MV-4-11 (cell line): ENCODE measurements around the gene ATAD5.
"Not testable (repeated sequence)": the region's sequence is repeated elsewhere in the genome, so short reads cannot be mapped to it uniquely, and the experiment has no call there.

Source experiments
- DNase-seq: peaks from one replicate; lab custom pipeline; 2025; lab: John Stamatoyannopoulos, UW

The ATAD5 gene

DNA sequence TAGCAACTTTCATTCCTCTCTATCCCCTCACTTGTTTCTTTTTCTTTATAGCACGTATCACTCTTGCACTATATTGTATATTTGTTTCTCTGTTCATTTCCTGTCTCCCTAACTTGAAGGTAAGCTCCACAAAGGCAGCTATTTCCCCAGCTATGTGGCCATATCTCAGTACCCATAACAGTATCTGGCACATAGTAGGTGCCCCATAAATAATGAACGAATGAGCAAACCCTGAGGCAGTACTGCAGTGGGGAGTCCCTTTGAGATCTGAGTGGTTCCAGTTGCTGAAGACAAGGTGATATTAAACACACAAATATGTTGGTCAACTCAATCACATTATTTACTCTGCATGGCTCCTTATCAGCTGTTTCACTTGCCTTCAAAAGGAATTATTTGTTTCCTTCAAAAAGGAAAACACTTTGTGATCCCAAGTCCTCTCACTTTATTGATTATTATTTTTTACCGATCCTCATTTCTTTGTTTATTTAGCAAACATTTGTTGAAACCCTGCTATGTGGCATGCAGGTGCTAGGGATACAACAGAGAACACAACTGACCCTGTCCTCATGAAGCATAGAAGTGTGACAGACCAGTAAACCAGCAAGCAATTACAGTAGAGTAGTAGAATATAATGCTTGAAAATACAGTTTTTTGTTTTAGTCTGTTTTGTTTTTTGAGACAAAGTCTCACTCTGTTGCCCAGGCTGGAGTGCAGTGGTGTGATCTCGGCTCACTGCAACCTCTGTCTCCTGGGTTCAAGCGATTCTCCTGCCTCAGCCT lies 84.3 kb downstream of the ATAD5 start:
- no peak for DNase-seq

DNA sequence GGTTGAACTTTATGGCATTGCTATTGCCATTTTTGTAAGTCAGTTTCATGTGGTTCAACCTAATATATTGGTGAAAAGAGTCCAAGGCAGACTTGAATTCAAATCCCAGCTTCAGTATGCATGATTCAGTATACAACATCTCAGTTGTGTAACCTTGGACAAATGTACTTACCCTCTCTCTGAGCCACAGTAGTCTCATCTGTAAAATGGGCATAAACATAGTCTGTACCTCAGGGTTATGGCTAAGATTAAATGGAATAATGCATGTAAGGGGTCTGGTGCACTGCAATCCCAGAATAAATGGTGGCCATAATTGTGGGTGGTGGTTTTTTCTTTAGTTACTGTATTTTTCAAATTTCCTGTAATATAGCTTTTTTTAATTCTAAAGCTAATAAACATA lies 85.3 kb downstream of the ATAD5 start:
- DNase-seq: no peak

GRCh38 chr17:30920282-30920681 lies 88.5 kb downstream of the ATAD5 start:
- DNase-seq: no peak

- no peak for DNase-seq
These were observed 89.1 kb downstream of the ATAD5 start for GRCh38 chr17:30920683-30921543.

GRCh38 chr17:30921544-30922196 lies 89.9 kb downstream of the ATAD5 start, which contains the start of gene ADAP2:
ADAP2 (plus strand) TSS chr17:30921945; CDS start chr17:30922015, 70 bp downstream.
- peak; percentile 56 for DNase-seq

GRCh38 chr17:30922235-30923030 lies 90.7 kb downstream of the ATAD5 start:
- DNase-seq: no peak

DNA sequence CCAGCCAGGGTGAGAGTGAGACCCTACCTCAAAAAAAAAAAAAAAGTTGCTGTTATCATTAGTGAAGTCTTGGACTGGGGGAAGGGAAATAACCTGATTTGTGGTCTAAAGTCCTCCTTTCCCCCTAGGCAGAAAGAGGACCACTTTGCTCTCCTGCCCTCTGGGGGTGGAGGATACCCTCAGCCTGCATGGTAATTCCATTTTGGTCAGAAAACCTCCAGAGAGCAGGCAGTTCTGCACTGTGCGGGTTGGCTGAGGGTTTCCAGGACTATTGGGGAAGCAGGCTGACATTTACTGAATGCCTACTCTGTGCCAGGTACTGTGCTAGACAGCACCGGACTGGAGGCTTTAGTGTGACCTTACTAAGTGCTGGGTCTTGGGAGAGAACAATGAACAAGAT lies 92.6 kb downstream of the ATAD5 start:
- DNase-seq: no peak

DNA sequence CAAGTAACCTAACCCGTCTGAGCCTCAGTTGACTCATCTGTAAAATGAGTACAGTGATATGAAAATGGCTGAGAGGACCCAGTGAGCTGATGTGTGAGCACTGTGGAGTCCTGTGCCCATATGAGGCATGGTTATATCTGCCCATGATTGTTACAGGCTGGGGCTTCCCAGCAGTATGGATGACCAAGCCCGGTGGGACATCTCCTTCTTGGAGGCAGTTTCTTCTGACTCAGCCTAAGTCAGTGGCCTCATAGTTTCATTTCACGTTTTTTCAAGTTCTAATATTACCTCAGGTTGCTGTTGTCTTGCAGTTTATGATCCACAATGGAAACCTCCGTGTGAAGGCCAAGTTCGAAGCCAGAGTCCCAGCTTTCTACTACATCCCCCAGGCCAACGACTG lies 94.8 kb downstream of the ATAD5 start:
- peak; percentile 77 for DNase-seq

DNA sequence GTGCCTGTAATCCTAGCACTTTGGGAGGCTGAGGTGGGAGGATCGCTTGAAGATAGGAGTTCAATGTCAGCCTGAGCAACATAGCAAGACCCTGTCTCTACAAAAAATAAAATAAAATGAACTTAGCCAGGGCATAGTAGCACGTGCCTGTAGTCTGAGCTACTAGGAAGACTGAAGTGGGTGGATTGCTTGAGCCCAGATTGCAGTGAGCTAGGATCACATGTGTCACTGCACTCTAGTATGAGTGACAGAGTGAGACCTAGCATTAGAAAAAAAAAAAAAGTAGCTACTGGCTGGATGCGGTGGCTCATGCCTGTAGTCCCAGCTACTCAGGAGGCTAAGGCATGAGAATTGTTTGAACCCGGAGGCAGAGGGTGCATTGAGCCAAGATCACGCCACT lies 96.0 kb downstream of the ATAD5 start:
- no peak for DNase-seq

- DNase-seq: no peak
These were observed 96.8 kb downstream of the ATAD5 start for GRCh38 chr17:30928584-30928983.

GRCh38 chr17:30929081-30929633 lies 97.4 kb downstream of the ATAD5 start:
- DNase-seq: no peak

DNA sequence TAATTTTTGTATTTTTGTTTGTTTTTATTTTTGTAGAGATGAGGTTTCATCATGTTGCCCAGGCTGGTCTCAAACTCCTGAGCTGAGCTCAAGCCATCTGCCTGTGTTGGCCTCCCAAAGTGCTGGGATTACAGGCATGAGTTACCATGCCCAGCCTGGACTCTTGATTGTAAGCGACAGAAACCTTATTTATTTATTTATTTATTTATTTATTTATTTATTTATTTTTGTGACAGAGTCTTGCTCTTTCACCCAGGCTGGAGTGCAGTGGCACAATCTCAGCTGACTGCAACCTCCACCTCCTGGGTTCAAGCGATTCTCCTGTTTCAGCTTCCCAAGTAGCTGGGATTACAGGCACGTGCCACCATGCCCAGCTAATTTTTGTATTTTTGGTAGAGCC lies 98.1 kb downstream of the ATAD5 start:
- not testable (repeated sequence) for DNase-seq

DNA sequence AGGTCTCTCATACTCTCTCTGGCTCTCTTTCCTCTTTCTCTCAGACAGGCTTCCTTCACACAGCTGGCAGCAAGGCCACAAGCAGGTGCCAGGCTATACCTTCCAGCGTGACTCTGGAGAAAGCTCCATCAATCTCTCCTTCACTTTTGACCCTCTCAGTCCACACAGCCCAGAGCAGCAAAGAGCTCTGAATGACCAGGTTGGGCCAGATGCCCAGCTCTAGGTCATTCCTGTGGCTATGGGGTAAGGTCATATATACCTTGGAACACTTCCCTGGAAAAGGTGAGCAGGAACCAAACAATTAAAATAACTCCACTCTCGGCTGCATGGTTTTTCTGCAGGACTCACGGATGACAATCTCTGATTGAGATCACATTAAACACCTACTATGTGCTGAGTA lies 98.7 kb downstream of the ATAD5 start:
- no peak for DNase-seq

DNA sequence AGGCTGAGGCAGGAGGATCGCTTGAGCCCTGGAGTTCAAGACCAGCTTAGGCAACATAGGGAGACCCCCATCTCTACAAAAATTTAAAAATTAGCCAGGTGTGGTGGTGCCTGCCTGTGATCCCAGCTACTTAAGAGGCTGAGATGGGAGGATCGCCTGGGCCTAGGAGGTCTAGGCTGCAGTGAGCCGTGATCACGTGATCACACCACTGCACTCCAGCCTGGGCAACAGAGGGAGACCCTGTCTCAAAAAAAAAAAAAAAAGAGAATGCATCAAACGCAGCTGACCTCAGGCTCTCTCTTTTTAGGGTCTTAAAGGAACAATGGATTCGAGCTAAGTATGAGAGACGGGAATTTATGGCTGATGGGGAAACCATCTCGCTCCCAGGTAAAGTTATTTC lies 99.8 kb downstream of the ATAD5 start:
- DNase-seq: not testable (repeated sequence)

DNA sequence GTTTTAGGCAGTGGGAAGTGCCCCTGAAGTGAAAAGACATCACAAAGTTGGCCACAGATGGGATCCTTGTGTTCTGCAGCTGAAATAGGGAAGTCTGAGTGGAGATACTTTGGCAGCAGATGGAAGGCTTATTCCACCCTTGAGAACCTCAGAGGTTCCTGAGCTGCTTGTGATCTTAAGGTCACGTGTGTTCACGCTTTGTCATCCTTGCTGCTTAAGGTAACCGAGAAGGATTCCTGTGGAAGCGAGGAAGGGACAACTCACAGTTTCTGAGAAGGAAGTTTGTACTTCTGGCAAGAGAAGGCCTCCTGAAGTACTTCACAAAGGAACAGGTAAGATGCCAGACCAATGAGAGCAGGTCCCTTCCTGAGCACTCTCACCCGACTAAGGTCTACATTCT lies 102.2 kb downstream of the ATAD5 start:
- DNase-seq: peak; percentile 48

- DNase-seq: peak; percentile 47
These were observed 107.4 kb downstream of the ATAD5 start for GRCh38 chr17:30939051-30939689.

DNA sequence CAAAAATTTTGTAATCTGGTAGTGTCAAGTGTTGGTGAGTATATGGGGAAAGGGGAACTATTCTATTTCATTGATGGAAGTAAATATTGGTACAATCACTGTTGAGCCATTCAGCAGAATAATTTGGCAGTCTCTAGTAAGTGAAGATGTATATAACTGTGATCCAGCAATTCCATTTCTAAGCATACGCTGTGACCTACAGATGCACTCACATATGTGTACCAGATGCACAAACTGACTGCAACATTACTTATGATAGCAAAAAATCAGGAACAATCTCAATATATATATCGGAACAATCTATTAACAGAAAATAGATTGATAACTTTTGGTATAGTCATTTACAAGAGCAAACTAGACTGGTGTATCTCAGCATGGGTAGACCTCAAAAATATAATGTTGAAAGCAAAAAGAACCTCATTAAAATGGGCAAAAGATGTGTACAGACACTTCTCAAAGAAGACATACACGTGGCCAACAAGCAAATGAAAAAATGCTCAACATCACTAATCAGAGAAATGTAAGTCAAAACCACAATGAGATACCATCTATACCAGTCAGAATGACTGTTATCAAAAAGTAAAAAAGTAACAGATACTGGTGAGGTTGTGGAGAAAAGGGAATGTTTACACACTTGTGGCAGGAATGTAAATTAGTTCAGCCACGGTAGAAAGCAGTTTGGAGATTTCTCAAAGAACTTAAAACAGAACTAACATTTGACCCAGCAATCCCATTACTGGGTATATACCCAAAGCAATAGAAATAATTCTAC lies 110.7 kb downstream of the ATAD5 start:
- DNase-seq: no peak
